HG02885 (cell line): ENCODE measurements around the gene SLC16A1.
A peak's percentile ranks its signal among the peaks of the same experiment; 100 is the strongest.
"Not testable (repeated sequence)": the region's sequence is repeated elsewhere in the genome, so short reads cannot be mapped to it uniquely, and the experiment has no call there.

Experiments used
- ATAC-seq: cut with Tn5 transposase; IDR thresholded peaks from one replicate; pipeline ENCODE4 v1.9.1; 2021; ENCODE audit warnings: mild to moderate bottlenecking; ENCODE audit not compliant: unreplicated experiment, poor library complexity

Gene SLC16A1

DNA sequence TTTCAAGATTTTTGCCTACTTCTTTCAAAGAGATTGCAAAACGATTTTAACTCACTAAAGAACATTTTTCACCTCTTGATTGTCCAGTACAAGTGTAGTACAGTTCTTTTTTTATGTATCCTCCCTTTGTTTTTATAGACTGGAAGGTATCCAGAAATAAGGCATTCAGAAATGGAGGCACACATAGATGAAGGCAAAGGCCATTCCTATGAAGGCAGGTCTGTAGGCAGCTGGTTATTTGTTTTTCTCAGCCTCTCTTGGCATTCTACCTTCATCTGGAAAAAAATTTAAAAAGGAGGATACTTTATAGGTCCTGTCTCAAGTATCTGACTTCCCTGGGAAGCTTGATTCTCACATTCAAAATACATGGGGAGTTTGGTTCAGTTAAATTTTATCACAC lies 18.6 kb upstream of the SLC16A1 start:
- ATAC-seq, result no peak

DNA sequence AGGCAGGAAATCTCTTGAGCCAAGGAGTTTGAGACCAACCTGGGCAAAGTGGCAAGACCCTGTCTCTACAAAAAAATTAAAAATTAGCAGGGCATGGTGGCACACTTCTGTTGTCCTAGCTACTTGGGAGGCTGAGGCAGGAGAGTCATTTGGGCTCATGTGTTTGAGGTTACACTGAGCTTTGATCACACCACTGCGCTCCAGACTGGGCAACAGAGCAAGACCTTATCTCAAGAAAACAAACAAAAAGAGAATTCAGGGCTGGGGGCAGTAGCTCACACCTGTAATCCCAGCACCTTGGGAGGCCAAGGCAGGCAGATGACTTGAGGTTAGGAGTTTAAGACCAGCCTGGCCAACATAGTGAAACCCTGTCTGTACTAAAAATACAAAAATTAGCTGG lies 17.8 kb upstream of the SLC16A1 start:
- no peak for ATAC-seq

GRCh38 chr1:112971006-112971405 lies 15.0 kb upstream of the SLC16A1 start:
- ATAC-seq, result no peak

GRCh38 chr1:112964347-112964746 lies 8.4 kb upstream of the SLC16A1 start:
- ATAC-seq, result no peak

DNA sequence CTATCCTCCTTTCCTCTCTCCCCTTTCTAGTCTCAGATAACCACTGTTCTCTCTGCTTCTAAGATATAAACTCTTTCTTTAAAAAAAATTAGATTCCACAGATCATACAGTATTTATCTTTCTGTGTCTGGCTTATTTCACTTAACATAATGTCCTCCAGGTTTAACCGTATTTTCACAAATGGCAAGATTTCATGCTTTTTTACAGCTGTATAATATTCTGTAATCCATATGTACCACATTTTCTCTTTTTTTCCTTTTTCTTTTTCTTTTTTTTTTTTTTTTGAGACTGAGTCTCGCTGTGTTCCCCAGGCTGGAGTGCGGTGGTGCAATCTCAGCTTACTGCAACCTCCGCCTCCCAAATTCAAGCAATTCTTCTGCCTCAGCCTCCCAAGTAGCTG lies 5.1 kb upstream of the SLC16A1 start:
- no peak for ATAC-seq

DNA sequence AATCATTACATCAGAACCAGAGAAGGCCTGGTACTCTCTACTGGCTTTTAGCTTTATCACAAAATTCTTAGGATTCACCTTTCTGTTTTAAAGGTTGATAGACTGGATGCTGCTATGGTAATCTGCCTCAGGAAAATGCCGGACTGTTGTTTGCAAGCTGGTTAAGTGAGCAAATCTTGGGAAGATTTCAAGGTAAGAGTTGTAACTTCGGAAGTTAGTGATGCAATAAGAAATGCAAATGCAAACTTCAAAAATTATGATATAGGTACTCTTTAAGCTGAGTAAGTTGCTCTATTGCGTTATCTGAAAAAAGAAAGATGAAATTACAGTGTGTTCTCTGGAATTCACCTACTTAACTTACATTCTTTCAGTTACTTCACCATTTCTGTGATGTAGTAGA lies 4.4 kb upstream of the SLC16A1 start:
- no peak for ATAC-seq

DNA sequence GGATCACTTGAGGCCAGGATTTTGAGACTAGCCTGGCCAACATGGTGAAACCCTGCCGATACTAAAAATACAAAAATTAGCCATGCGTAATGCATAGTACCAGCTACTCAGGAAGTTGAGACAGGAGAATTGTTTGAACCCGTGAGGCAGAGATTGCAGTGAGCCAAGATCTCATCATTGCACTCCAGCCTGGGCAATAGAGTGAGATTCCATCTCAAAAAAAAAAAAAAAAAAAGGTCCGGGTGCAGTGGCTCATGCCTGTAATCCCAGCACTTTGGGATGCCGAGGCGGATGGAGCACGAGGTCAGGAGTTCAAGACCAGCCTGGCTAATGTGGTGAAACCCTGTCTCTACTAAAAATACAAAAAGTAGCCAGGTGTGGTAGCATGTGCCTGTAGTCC lies 2.2 kb upstream of the SLC16A1 start:
- ATAC-seq, result not testable (repeated sequence)

- peak; percentile 48 for ATAC-seq
Observed at GRCh38 chr1:112957133-112957812, 1.3 kb upstream of the SLC16A1 start.

DNA sequence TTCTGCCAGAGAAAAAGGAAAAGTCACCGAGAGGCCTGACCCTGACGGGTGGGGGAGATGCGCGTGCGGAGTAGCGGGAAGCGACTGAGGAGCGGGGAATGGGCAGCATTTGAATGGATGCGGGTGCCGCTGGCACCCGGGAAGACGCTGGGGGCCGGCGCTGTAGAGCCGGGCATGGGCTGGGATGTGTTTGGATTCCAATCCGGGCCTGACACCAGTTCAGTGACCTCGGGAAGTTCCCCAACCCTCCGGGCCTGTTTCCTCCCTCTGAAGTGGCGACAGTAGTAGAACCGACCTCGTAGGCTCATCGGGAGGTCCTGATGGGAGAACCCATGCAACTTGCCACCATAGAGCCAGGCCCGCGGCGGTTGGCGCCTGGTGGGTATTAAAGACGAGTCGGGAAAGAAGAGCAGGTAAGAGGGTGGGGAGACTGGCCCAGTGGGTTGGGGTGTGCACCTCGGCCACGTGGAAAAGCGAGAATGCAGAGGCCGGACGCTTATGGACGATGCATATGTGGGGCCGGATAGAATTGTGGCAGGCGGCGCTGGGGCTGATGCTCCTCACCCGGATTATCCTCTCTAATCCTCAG lies 642 bp upstream of the SLC16A1 start:
- ATAC-seq, result peak; percentile 1

DNA sequence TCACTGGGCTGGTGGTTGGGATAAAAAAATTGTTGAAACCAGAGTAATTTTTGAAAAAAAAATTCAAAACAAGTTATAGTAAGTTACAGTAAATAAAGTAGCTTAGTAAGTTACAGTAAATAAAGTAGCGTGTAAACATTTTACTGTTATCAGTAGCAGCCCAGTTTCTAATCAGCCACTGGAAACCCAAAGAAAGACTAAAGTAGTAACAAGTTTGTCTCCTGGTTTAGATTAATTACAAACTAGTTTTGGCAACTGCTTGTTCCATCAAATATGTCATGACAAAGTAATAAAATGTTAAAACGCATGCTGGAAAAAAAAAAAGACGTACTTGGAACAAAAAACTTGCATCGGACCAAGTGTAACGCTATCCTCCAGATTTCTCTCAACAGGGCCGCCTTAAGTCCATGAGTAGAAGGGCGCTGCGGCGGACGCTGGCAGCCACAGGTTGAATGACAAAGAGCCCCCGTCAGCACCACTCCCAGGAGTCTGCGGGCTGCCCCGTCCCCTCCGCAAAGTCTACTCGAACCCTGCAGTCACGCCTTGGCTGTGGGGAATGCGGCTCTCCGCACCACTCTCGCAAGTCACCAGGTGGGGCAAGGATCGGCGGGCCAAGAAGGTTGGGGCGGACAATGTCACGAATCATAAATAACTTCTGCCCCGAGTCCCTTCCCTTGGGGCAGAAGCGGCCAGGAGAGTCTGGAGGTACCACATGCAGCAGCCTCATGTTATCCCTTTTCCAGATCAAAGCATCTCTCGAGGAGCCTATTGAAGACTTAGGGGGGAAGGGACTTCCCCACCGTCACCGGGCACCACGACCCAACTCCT lies 837 bp downstream of the SLC16A1 start:
- ATAC-seq, result peak; percentile 17

- no peak for ATAC-seq
Observed at GRCh38 chr1:112954017-112954650, 1.9 kb downstream of the SLC16A1 start.

- no peak for ATAC-seq
Observed at GRCh38 chr1:112950426-112950825, 5.6 kb downstream of the SLC16A1 start.

GRCh38 chr1:112946683-112947082 lies 9.3 kb downstream of the SLC16A1 start:
- no peak for ATAC-seq

DNA sequence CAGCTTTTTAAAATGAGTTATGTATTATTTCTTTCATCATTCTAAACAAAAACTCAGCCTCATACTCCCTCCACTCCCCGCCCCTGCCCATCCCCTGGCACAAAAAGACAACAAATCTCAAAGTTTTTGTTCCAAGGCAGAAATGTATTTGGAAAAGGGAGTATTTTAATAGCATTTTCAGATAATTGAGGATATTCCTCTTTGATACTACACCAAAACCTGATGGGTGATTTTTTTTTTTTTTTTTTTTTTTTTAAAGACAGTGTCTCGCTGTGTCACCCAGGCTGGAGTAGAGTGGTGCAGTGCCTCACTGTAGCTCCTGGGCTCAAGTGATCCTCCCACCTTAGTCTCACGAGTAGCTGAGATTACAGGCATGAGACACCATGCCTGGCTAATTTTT lies 16.2 kb downstream of the SLC16A1 start:
- no peak for ATAC-seq

DNA sequence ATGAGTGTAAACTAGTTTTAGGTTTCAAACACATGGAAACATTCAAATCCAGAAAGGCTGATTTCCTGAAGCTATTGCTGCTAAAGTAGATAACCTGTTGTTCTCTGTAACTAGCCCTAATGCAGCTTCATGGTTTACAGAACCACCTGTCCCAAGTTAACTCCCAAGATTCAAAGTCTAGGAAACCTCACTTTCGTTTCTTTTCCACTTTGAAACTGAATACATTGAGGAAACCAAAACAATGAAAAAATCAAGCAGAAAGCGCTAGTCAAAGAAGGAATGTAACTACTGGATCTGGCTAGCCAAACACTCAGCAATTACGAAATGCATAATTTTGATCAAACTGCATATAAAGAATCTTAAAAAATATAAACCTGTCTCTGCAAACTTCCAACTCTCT lies 17.8 kb downstream of the SLC16A1 start:
- no peak for ATAC-seq

DNA sequence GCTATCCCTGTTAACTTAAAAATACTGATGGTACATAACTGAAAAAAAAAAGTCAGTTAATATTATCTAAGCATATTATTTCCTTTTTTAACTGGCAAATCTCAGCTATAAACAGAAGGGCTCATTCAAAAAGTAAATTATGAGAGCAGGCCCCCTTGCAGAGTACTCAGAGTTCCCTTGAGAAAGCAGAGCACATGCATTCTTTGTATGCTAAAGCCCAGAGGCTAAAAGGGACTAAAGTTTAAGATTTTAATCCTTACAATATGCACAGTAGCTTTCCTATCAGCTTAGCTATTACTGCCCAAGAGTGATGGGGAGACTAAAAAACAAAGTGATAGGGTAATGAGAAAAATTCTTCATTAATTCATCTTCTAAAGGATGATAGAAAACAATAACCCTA lies 18.5 kb downstream of the SLC16A1 start:
- ATAC-seq, result no peak

DNA sequence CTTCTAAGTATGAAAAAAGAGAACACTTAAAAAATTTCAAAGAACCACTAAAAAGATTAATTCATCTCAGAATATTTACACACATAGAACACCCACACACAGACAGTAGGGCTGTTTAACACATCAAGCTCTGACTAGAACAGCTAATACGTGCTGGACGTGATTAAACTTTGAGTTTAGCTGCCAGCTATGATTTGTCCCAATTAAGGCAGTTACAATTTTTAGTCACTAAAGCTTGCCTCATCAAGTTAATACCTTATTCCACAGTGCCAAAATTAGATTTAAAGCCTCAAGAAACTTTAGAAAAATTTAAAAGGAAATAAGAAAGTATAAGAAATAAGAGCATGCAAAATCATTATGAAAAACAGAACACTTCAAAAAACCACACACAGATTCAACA lies 18.9 kb downstream of the SLC16A1 start:
- no peak for ATAC-seq

DNA sequence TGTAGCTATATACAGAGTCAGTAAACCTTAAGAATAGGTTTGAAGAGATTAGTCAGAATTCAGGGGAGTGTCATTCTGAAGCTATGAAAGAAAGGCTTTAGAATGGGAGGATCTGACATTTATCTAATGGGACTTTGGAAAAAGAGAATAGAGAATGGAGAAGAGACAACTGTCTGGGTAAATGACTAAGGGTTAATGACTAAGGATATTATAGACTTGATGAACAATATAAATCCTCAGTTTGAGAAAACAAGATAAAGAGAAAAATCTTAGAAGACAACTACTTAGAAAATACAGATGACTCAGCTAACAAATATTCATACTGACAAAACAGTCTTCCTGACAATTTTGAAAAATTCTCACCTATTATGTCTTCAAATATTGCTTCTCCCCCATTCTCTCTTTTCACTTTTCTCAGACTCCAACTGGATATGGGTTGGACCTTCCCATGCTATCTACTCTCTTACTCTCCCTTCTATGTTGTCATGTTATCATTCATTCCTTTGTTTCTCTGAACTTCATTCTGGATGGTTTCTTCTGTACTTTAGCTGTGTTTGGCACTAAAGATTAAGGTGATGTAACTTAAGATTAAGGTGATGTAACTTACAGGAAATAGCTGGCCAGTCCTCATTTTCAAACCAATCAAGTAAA lies 20.4 kb downstream of the SLC16A1 start:
- ATAC-seq, result no peak

DNA sequence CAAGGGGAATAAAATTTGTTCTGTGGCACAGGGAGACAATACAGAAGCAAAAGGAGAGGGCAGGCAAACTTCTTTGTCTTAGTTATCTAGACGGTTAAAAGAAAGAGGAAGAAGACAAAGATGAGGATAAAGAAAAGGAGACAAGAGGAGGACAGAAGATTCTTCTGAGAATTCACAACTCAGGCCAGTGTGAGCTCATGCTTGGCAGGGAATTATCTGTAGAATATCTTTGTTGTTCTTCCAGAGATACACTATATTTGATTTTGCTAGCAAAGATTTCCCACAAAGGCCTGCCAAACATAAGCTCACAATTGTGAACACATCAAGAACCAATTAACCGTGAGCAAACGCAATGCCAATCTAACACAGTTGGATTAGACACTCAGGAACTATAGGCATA lies 21.4 kb downstream of the SLC16A1 start:
- ATAC-seq, result no peak

DNA sequence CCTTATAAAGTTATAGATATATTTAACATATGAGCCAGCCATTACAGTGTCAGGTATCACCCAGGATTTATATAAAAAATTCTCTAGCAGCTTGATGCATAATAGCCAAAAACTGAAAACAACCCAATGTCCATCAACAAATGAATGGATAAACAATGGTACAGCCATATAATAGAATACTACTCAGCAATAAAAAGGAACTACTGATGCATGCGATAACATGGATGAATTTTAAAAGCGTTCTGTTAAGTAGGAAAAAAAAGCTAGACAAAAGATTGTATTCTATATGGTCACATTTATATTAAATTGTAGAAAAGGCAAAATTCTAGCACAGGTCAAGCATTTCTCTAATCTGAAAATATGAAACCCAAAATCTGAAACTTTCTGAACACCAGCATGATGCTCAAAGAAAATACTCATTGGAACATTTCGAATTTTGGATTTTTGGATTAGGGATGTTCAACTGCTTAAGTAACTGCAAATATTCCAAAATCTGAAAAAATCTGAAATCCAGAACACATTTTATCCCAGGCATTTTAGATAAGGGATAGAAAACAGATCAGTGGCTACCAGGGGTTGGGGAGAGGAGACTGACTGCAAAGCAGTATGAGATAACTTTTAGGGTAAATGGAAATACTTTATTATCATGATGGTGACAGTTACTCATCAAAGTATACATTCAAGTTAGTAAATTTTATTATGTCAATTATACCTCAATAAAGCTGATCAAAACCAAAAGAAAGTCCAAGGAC lies 22.0 kb downstream of the SLC16A1 start:
- ATAC-seq, result no peak
